Fibroblast of lung (primary cell): ENCODE results near the gene LGALS7.

Experiments
- CTCF ChIP-seq, 2 donors: IDR thresholded peaks in 1 of 2; conservative IDR thresholded peaks in 1 of 2; 1 replicate in 1 of 2; 2 replicates in 1 of 2; pipeline ENCODE4 v1.5.1; 2011 to 2012; ENCODE audit warnings: low read length in 2 of 2, control low read depth in 1 of 2, inconsistent platforms in 1 of 2, low read depth in 1 of 2, mild to moderate bottlenecking in 1 of 2
- EZH2 ChIP-seq: IDR thresholded peaks from 2 replicates; pipeline ENCODE4 v1.5.1; 2012; ENCODE audit warnings: low read length, control low read depth, mild to moderate bottlenecking; ENCODE audit errors: missing control alignments

- TF ChIP-seq CTCF (conservative IDR thresholded peaks at IDR 0.05 in 1 of 2, IDR thresholded peaks at IDR 0.05 in 1 of 2; ENCODE audit: low read depth in 1 of 2, low read length in 2 of 2), result no peak
- TF ChIP-seq EZH2, result no peak
Observed at GRCh38 chr19:38737921-38738737, 35.2 kb downstream of the LGALS7 start.
